T47D (cell line): ENCODE measurements around the gene STRN.

Experiments used
- DNase-seq, 2 experiments: peaks; one replicate each; pipeline versions ENCODE4 v3.0.0 to v3.0.0-alpha.2; 2011 to 2012; ENCODE audit warnings: low read depth in 1 of 2, low spot score in 1 of 2
- JUND ChIP-seq: IDR thresholded peaks from 2 replicates; pipeline ENCODE4 v1.6.1; 2012; ENCODE audit warnings: low read depth
- in situ Hi-C: cut with HindIII; loops from 2 replicates; pipeline ENCODE4 v1.10.0; 2016; ENCODE audit warnings: low sequenced_read_pairs, low pct_unique_long_range_greater_than_20kb

Gene STRN

GRCh38 chr2:36878429-36878828, 87.9 kb downstream of the STRN start:
- DNase-seq = no peak
- in situ Hi-C loops = no loop called here
- no peak for TF ChIP-seq JUND

- TF ChIP-seq JUND = no peak
- DNase-seq = no peak
- in situ Hi-C loops = no loop called here
Measured at GRCh38 chr2:36871068-36871707, 95.1 kb downstream of the STRN start.

- no peak for DNase-seq
- no peak for TF ChIP-seq JUND
- in situ Hi-C loops = no loop called here
Measured at GRCh38 chr2:36869606-36870005, 96.7 kb downstream of the STRN start.

- in situ Hi-C loops = no loop called here
- TF ChIP-seq JUND = no peak
- DNase-seq = no peak
Measured at GRCh38 chr2:36861896-36862295, 104.4 kb downstream of the STRN start.

GRCh38 chr2:36859366-36859792, 107.0 kb downstream of the STRN start:
- in situ Hi-C loops = no loop called here

GRCh38 chr2:36858551-36859365, 107.6 kb downstream of the STRN start:
- TF ChIP-seq JUND = no peak
- in situ Hi-C loops = no loop called here
- no peak for DNase-seq

More at GRCh38 chr2:36859366-36859792, 107.0 kb downstream of the STRN start:
- DNase-seq = no peak
- no peak for TF ChIP-seq JUND

GRCh38 chr2:36857713-36858112, 108.6 kb downstream of the STRN start:
- in situ Hi-C loops = no loop called here
- DNase-seq = no peak
- no peak for TF ChIP-seq JUND

GRCh38 chr2:36855429-36855828, 110.9 kb downstream of the STRN start:
- DNase-seq = no peak
- in situ Hi-C loops = no loop called here
- TF ChIP-seq JUND = no peak

- no peak for DNase-seq
- in situ Hi-C loops = no loop called here
- TF ChIP-seq JUND = no peak
Measured at GRCh38 chr2:36854241-36854640, 112.1 kb downstream of the STRN start.

GRCh38 chr2:36849265-36849664, 117.1 kb downstream of the STRN start:
- TF ChIP-seq JUND = no peak
- DNase-seq = no peak
- in situ Hi-C loops = no loop called here

- DNase-seq = no peak
- in situ Hi-C loops = no loop called here
- no peak for TF ChIP-seq JUND
Measured at GRCh38 chr2:36843838-36844237, 122.5 kb downstream of the STRN start.

GRCh38 chr2:36839976-36840617, 126.2 kb downstream of the STRN start:
- in situ Hi-C loops = no loop called here
- no peak for DNase-seq
- TF ChIP-seq JUND = no peak

GRCh38 chr2:36834731-36835524, 131.4 kb downstream of the STRN start:
- DNase-seq = no peak
- TF ChIP-seq JUND = no peak
- in situ Hi-C loops = no loop called here
